H54 (cell line): ENCODE results near the gene SULT1A2.
A peak's percentile ranks its signal among the peaks of the same experiment; 100 is the strongest.
"Not testable (repeated sequence)": the region's sequence is repeated elsewhere in the genome, so short reads cannot be mapped to it uniquely, and the experiment has no call there.

Source experiments
- DNase-seq: peaks from one replicate; pipeline ENCODE4 v3.0.0; 2011; ENCODE audit warnings: low spot score, mixed read lengths; ENCODE audit not compliant: insufficient read length
- FAIRE-seq: peaks from 3 replicates; lab custom pipeline; 2011; peaks lifted over from hg19 to GRCh38; lab: Jason Lieb, UNC
- POLR2A ChIP-seq: IDR thresholded peaks from 2 replicates; pipeline ENCODE4 v1.6.1; 2011; ENCODE audit warnings: low read depth, mild to moderate bottlenecking, low read length

The SULT1A2 gene

GRCh38 chr16:28556914-28557320 lies 39.9 kb downstream of the SULT1A2 start:
- DNase-seq (no peak), FAIRE-seq (no peak)
- no peak for TF ChIP-seq POLR2A

- DNase-seq (no peak), FAIRE-seq (no peak)
- TF ChIP-seq POLR2A: no peak
Measured at GRCh38 chr16:28555561-28555960, 41.3 kb downstream of the SULT1A2 start.

GRCh38 chr16:28554634-28555423 lies 42.0 kb downstream of the SULT1A2 start:
- no peak for TF ChIP-seq POLR2A
- FAIRE-seq (no peak), DNase-seq (no peak)

GRCh38 chr16:28553776-28554633 lies 42.8 kb downstream of the SULT1A2 start, which contains the start of gene SGF29:
Gene SGF29 (plus strand): TSS chr16:28553920. CDS start chr16:28581070, 27,150 bp downstream.
- DNase-seq: peak; percentile 87
- TF ChIP-seq POLR2A: peak; percentile 94
- FAIRE-seq: peak; percentile 43

GRCh38 chr16:28549301-28549899 lies 47.5 kb downstream of the SULT1A2 start:
- no peak for TF ChIP-seq POLR2A
- FAIRE-seq (no peak), DNase-seq (no peak)

- no peak for DNase-seq
- no peak for FAIRE-seq
Measured at GRCh38 chr16:28548306-28548802, 48.5 kb downstream of the SULT1A2 start.

GRCh38 chr16:28546626-28547025 lies 50.2 kb downstream of the SULT1A2 start:
- DNase-seq: no peak
- no peak for FAIRE-seq
- TF ChIP-seq POLR2A: no peak

More at GRCh38 chr16:28548306-28548802, 48.5 kb downstream of the SULT1A2 start:
- no peak for TF ChIP-seq POLR2A

GRCh38 chr16:28545964-28546363 lies 50.9 kb downstream of the SULT1A2 start:
- not testable (repeated sequence) for FAIRE-seq, DNase-seq

GRCh38 chr16:28544998-28545397 lies 51.9 kb downstream of the SULT1A2 start:
- no peak for DNase-seq
- FAIRE-seq: no peak
- TF ChIP-seq POLR2A: no peak

- DNase-seq: no peak
- TF ChIP-seq POLR2A: no peak
- FAIRE-seq: no peak
Measured at GRCh38 chr16:28543072-28543471, 53.8 kb downstream of the SULT1A2 start.

- FAIRE-seq: no peak
- TF ChIP-seq POLR2A: no peak
- no peak for DNase-seq
Measured at GRCh38 chr16:28542646-28543045, 54.2 kb downstream of the SULT1A2 start.
